ENCODE results near the gene UBE3A. TPM values are rescaled to one million over a fixed set of nuclear protein-coding genes. Genes with fewer than 3 reads are reported as not detected.

The UBE3A gene
- polyA plus RNA-seq, 2 of the 4 experiments (the other 2 are of a cell fraction), result 22.3 to 42.2 TPM

- no peak for FAIRE-seq
- CTCF ChIA-PET, result no interaction called here
These were observed 35.4 kb upstream of the UBE3A start for GRCh38 chr15:25474251-25474650.

GRCh38 chr15:25470230-25470629, 31.4 kb upstream of the UBE3A start:
- H3K4me3 ChIP-seq, result no peak overlapping the region
- H3K4me1 ChIP-seq, result no peaks in the 10 kb centered on the region
- 0% methylated on average over 1 of the region's 1 CpG for WGBS (ENCODE audit: missing lambda C conversion rate)
- H3K4me2 ChIP-seq, result no peak overlapping the region
- ATAC-seq (no peak), FAIRE-seq (no peak), DNase-seq (ENCODE audit: low read depth in 1 of 2, low spot score in 1 of 2) (no peak)
- no peaks in the 10 kb centered on the region for H3K9me3 ChIP-seq
- CTCF ChIA-PET, result no interaction called here
- TF ChIP-seq MAZ (IDR thresholded peaks at IDR 0.05; ENCODE audit: borderline replicate concordance, low read depth, low read length), result no peak
- no peak for TF ChIP-seq POLR2AphosphoS2 (conservative IDR thresholded peaks at IDR 0.05; ENCODE audit: low read length)
- no peak for TF ChIP-seq NPAS2 (CRISPR knock-in tag; IDR thresholded peaks at IDR 0.05; ENCODE audit: borderline replicate concordance)
- TF ChIP-seq SREBF2 (IDR thresholded peaks at IDR 0.05), result no peak
- TF ChIP-seq PBX3 (IDR thresholded peaks at IDR 0.05), result no peak
- no peak for TF ChIP-seq FOSL2 (IDR thresholded peaks at IDR 0.05)
- TF ChIP-seq FOSL2 (CRISPR knock-in tag; IDR thresholded peaks at IDR 0.05), result no peak
- no peak for TF ChIP-seq HOXA7 (CRISPR knock-in tag; IDR thresholded peaks at IDR 0.05)
- TF ChIP-seq CEBPB (IDR thresholded peaks at IDR 0.05), result no peak
- no peak for TF ChIP-seq KDM1A (IDR thresholded peaks at IDR 0.05; ENCODE audit: low read depth)
- TF ChIP-seq NFE2L2 (conservative IDR thresholded peaks at IDR 0.05; ENCODE audit: low read length), result no peak
- no peak for TF ChIP-seq EHF (CRISPR knock-in tag; IDR thresholded peaks at IDR 0.05)
- no peak for TF ChIP-seq RAD21 (conservative IDR thresholded peaks at IDR 0.05 in 1 of 2, IDR thresholded peaks at IDR 0.05 in 1 of 2)
- no peak for TF ChIP-seq EHMT2 (IDR thresholded peaks at IDR 0.05; ENCODE audit: low read depth)
- no peak for TF ChIP-seq CBX2 (IDR thresholded peaks at IDR 0.05; ENCODE audit: borderline replicate concordance, low read depth)
- no peak for TF ChIP-seq REST (IDR thresholded peaks at IDR 0.05)
- no peak for TF ChIP-seq HES2 (IDR thresholded peaks at IDR 0.05)
- no peak for TF ChIP-seq TP53 (CRISPR knock-in tag; IDR thresholded peaks at IDR 0.05)
- no peak overlapping the region for H3K27ac ChIP-seq
- POLR2A ChIA-PET, result no interaction called here

More at GRCh38 chr15:25474251-25474650, 35.4 kb upstream of the UBE3A start:
- ATAC-seq (no peak), DNase-seq (ENCODE audit: low read depth in 1 of 2, low spot score in 1 of 2) (no peak)
- WGBS (ENCODE audit: missing lambda C conversion rate), result 26% methylated on average over 4 of the region's 4 CpGs
- H3K27ac ChIP-seq, result no peak overlapping the region
- H3K4me2 ChIP-seq, result no peak overlapping the region
- TF ChIP-seq CBX8 (IDR thresholded peaks at IDR 0.05), result no peak
- TF ChIP-seq MAX (IDR thresholded peaks at IDR 0.05), result no peak
- no peak for TF ChIP-seq HOXA7 (CRISPR knock-in tag; IDR thresholded peaks at IDR 0.05)
- TF ChIP-seq RFX5 (IDR thresholded peaks at IDR 0.05), result no peak
- no peak for TF ChIP-seq KDM5A (IDR thresholded peaks at IDR 0.05)
- H3K4me3 ChIP-seq, result no peak overlapping the region
- POLR2A ChIA-PET, result no interaction called here
- H3K9me3 ChIP-seq, result no peaks in the 10 kb centered on the region
- no peaks in the 10 kb centered on the region for H3K4me1 ChIP-seq
